HCT116 (cell line): ENCODE results near the gene LHX8. TPM values are rescaled to one million over a fixed set of nuclear protein-coding genes. Genes with fewer than 3 reads are reported as not detected.

Experiments used
- ATAC-seq: fragments of 200-7000 bp; cut with Tn5 transposase; 2 replicates; pipeline ENCODE4 v1.9.1; 2020; ENCODE audit warnings: mild to moderate bottlenecking, moderate library complexity
- BruUV-seq: library from RNA; stranded (reverse); fragments of 400-500 nt; replicated peaks from 2 replicates; lab custom pipeline; 2021; lab: Mats Ljungman, UMichigan
- CTCF ChIA-PET: fragments of 300-600 bp; sonication (Branson Sonifier 250); formaldehyde crosslinking; loops from one replicate; lab custom pipeline; 2021; ENCODE audit warnings: antibody characterized with exemption; lab: Charles Lee
- POLR2A ChIA-PET: fragments of 300-600, 350-600 bp; sonication (Branson Sonifier 250); formaldehyde crosslinking; loops from one replicate; lab custom pipeline; 2021; ENCODE audit warnings: antibody characterized with exemption; lab: Charles Lee
- RAD21 ChIA-PET, 2 experiments: fragments of 300-600 bp; sonication (Branson Sonifier 250); formaldehyde crosslinking; loops; one replicate each; lab custom pipeline; 2023; ENCODE audit warnings: low total read pairs in 2 of 2; ENCODE audit not compliant: uncharacterized antibody in 2 of 2, unreplicated experiment in 2 of 2, low non-redundant PET in 1 of 2; lab: Charles Lee
- DNase-seq: peaks from one replicate; pipeline ENCODE4 v3.0.0-alpha.2; 2010; ENCODE audit warnings: low read depth, low spot score
- H2AFZ ChIP-seq: fragments of 200-600 bp; shearing (Covaris generic), sonication (generic); 2 replicates; pipeline ENCODE4 v1.6.1; 2017; ENCODE audit warnings: low read depth, mixed run types, mixed read lengths, antibody characterized with exemption, low read length; ENCODE audit not compliant: poor library complexity, severe bottlenecking
- H3K27ac ChIP-seq: 2 replicates; pipeline ENCODE4 v1.5.1; 2012; ENCODE audit warnings: low read depth, low read length
- H3K27me3 ChIP-seq: fragments of 200-600 bp; sonication (generic); 2 replicates; pipeline ENCODE4 v1.6.1; 2016; ENCODE audit warnings: mixed run types, low read length, mixed read lengths; ENCODE audit not compliant: insufficient read depth
- H3K36me3 ChIP-seq, 2 experiments: fragments of 200-500 bp in 1 of 2; fragments of 200-600 bp in 1 of 2; sonication (Bioruptor generic) in 1 of 2; sonication (generic) in 1 of 2; 2 replicates each; pipeline versions ENCODE4 v1.5.1 to v1.6.1; 2014 to 2016; ENCODE audit warnings: low read length in 2 of 2, inconsistent platforms in 1 of 2, mixed read lengths in 1 of 2, mixed run types in 1 of 2; ENCODE audit not compliant: insufficient read depth in 2 of 2, control insufficient read depth in 1 of 2
- H3K4me1 ChIP-seq, 2 experiments: fragments of 200-600 bp in 1 of 2; sonication (generic) in 1 of 2; 2 replicates each; pipeline versions ENCODE4 v1.5.1 to v1.6.1; 2012 to 2017; ENCODE audit warnings: low read length in 2 of 2, inconsistent platforms in 1 of 2, mild to moderate bottlenecking in 1 of 2, mixed read lengths in 1 of 2, mixed run types in 1 of 2, moderate library complexity in 1 of 2; ENCODE audit not compliant: insufficient read depth in 2 of 2, control insufficient read depth in 1 of 2
- H3K4me2 ChIP-seq: fragments of 200-600 bp; sonication (generic); 2 replicates; pipeline ENCODE4 v1.6.1; 2017; ENCODE audit warnings: mixed run types, low read length, mixed read lengths
- H3K4me3 ChIP-seq, 2 experiments: fragments of 200-600 bp in 1 of 2; sonication (generic) in 1 of 2; replicated peaks in 1 of 2; 2 replicates each; pipeline ENCODE4 v1.5.1; 2011 to 2016; ENCODE audit warnings: low read length in 2 of 2, control low read depth in 1 of 2, low read depth in 1 of 2, mild to moderate bottlenecking in 1 of 2, mixed read lengths in 1 of 2, mixed run types in 1 of 2
- H3K79me2 ChIP-seq: fragments of 200-600 bp; sonication (generic); 2 replicates; pipeline ENCODE4 v1.6.1; 2017; ENCODE audit warnings: mild to moderate bottlenecking, mixed run types, low read length, moderate library complexity, mixed read lengths; ENCODE audit not compliant: insufficient read depth
- H3K9ac ChIP-seq: fragments of 200-600 bp; sonication (generic); 2 replicates; pipeline ENCODE4 v1.6.1; 2016; ENCODE audit warnings: low read length, mixed read lengths
- H3K9me2 ChIP-seq: fragments of 200-600 bp; sonication (generic), shearing (Covaris generic); 2 replicates; pipeline ENCODE4 v1.6.1; 2017; ENCODE audit warnings: mixed run types, mild to moderate bottlenecking, moderate library complexity; ENCODE audit not compliant: insufficient read depth
- H3K9me3 ChIP-seq, 2 experiments: fragments of 200-500 bp in 1 of 2; fragments of 200-600 bp in 1 of 2; sonication (Bioruptor generic) in 1 of 2; sonication (generic) in 1 of 2; 2 replicates each; pipeline ENCODE4 v1.6.1; 2014 to 2017; ENCODE audit warnings: low read length in 2 of 2, mixed read lengths in 2 of 2, inconsistent platforms in 1 of 2, low read depth in 1 of 2, mild to moderate bottlenecking in 1 of 2, mixed run types in 1 of 2, moderate library complexity in 1 of 2; ENCODE audit not compliant: control insufficient read depth in 1 of 2, insufficient read depth in 1 of 2
- H4K20me1 ChIP-seq: fragments of 200-600 bp; sonication (generic), shearing (Covaris generic); 2 replicates; pipeline ENCODE4 v1.6.1; 2017; ENCODE audit warnings: mixed run types, mild to moderate bottlenecking, moderate library complexity; ENCODE audit not compliant: insufficient read depth
- CBX3 ChIP-seq: IDR thresholded peaks from 2 replicates; pipeline ENCODE4 v1.6.1; 2012; ENCODE audit warnings: low read depth
- CEBPB ChIP-seq: IDR thresholded peaks from 2 replicates; pipeline ENCODE4 v1.6.1; 2012; ENCODE audit warnings: low read depth
- EGR1 ChIP-seq: IDR thresholded peaks from 2 replicates; pipeline ENCODE4 v1.6.1; 2012; ENCODE audit warnings: low read depth
- ELF1 ChIP-seq: IDR thresholded peaks from 2 replicates; pipeline ENCODE4 v1.6.1; 2012; ENCODE audit warnings: low read depth, borderline replicate concordance
- EZH2phosphoT487 ChIP-seq: fragments of 200-600 bp; IDR thresholded peaks from 2 replicates; pipeline ENCODE4 v1.6.1; 2018; ENCODE audit warnings: antibody characterized with exemption, borderline replicate concordance
- FOSL1 ChIP-seq: IDR thresholded peaks from 2 replicates; pipeline ENCODE4 v1.6.1; 2012; ENCODE audit warnings: low read depth
- JUND ChIP-seq: IDR thresholded peaks from 2 replicates; pipeline ENCODE4 v1.6.1; 2012
- POLR2AphosphoS5 ChIP-seq: IDR thresholded peaks from 2 replicates; pipeline ENCODE4 v1.6.1; 2011; ENCODE audit warnings: mild to moderate bottlenecking, low read depth, low read length, moderate library complexity
- SIN3A ChIP-seq: IDR thresholded peaks from 2 replicates; pipeline ENCODE4 v1.6.1; 2012; ENCODE audit warnings: low read depth
- SP1 ChIP-seq: IDR thresholded peaks from 2 replicates; pipeline ENCODE4 v1.6.1; 2012; ENCODE audit warnings: low read depth
- SRF ChIP-seq: IDR thresholded peaks from 2 replicates; pipeline ENCODE4 v1.6.1; 2012; ENCODE audit warnings: low read depth
- TCF7L2 ChIP-seq: IDR thresholded peaks from 2 replicates; pipeline ENCODE4 v1.7.0; 2011; ENCODE audit warnings: borderline replicate concordance, inconsistent platforms; ENCODE audit not compliant: insufficient read depth, insufficient read length; ENCODE audit errors: extremely low read depth
- YY1 ChIP-seq: IDR thresholded peaks from 2 replicates; pipeline ENCODE4 v1.6.1; 2011; ENCODE audit warnings: low read length, low read depth, moderate library complexity, mild to moderate bottlenecking; ENCODE audit not compliant: insufficient replicate concordance; ENCODE audit errors: extremely low read depth
- ZFX ChIP-seq: fragments of 450-650 bp; IDR thresholded peaks from 2 replicates; pipeline ENCODE4 v1.6.1; 2017
- ZNF274 ChIP-seq: fragments of 200-500 bp; sonication (Bioruptor generic); IDR thresholded peaks from 2 replicates; pipeline ENCODE4 v1.6.1; 2014; ENCODE audit warnings: mild to moderate bottlenecking, low read depth, low read length, inconsistent platforms
- intact Hi-C: fragments of 100-400 bp; cut with micrococcal nuclease; formaldehyde crosslinking; loops from 2 replicates; pipeline ENCODE4 v1.10.0; 2022
- total RNA-seq: library from RNA; stranded (reverse); gene quantifications from one replicate; pipeline ENCODE4 v1.2.1, GENCODE V29; 2021; ENCODE audit not compliant: unreplicated experiment
- TF ChIP-seq, protein P1 (sequence below): IDR thresholded peaks from 2 replicates; pipeline ENCODE4 v1.6.1; 2012
- TF ChIP-seq, protein P2 (sequence below): IDR thresholded peaks from 2 replicates; pipeline ENCODE4 v1.6.1; 2011; ENCODE audit warnings: mild to moderate bottlenecking, low read length, moderate library complexity; ENCODE audit not compliant: insufficient replicate concordance; ENCODE audit errors: extremely low read depth
- TF ChIP-seq, protein P3 (sequence below), 3 experiments: fragments of 200-600 bp in 1 of 3; sonication (generic) in 1 of 3; IDR thresholded peaks in 2 of 3; conservative IDR thresholded peaks in 1 of 3; 2 replicates each; pipeline ENCODE4 v1.5.1; 2012 to 2017; ENCODE audit warnings: low read depth in 2 of 3, low read length in 2 of 3, antibody characterized with exemption in 1 of 3, borderline replicate concordance in 1 of 3, control low read depth in 1 of 3, mild to moderate bottlenecking in 1 of 3, mixed read lengths in 1 of 3, mixed run types in 1 of 3, moderate library complexity in 1 of 3; ENCODE audit not compliant: insufficient read depth in 1 of 3

The LHX8 gene
- total RNA-seq, 1 experiment from 2014 or later, result not detected

DNA sequence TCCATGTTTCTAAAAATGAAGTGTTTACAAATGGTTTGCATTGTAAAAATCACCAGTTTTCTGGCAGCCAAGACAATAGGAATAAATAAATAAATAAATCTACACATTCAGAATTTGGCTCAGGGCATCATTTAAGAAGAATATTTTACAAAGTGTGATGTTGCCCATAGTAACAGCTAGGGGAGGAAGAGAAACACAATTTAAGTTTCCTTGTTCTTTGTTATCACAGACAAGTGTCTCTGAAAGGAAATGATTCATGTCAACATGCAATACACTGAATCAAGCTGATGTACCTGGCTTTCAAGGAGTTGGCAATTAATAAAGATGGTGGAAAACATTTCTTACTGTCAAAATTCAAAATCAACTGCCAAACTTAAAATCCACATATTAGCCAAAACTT, 74.7 kb downstream of the LHX8 start:
- TF ChIP-seq, protein P1, sequence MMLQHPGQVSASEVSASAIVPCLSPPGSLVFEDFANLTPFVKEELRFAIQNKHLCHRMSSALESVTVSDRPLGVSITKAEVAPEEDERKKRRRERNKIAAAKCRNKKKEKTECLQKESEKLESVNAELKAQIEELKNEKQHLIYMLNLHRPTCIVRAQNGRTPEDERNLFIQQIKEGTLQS, result no peak
- TF ChIP-seq SRF (no peak), ZNF274 (no peak), YY1 (no peak), CEBPB (no peak), EGR1 (no peak), TCF7L2 (no peak), ELF1 (no peak), CBX3 (no peak), JUND (no peak), EZH2phosphoT487 (no peak), FOSL1 (no peak), POLR2AphosphoS5 (no peak), SIN3A (no peak), ZFX (no peak), SP1 (no peak)
- TF ChIP-seq, protein P2, sequence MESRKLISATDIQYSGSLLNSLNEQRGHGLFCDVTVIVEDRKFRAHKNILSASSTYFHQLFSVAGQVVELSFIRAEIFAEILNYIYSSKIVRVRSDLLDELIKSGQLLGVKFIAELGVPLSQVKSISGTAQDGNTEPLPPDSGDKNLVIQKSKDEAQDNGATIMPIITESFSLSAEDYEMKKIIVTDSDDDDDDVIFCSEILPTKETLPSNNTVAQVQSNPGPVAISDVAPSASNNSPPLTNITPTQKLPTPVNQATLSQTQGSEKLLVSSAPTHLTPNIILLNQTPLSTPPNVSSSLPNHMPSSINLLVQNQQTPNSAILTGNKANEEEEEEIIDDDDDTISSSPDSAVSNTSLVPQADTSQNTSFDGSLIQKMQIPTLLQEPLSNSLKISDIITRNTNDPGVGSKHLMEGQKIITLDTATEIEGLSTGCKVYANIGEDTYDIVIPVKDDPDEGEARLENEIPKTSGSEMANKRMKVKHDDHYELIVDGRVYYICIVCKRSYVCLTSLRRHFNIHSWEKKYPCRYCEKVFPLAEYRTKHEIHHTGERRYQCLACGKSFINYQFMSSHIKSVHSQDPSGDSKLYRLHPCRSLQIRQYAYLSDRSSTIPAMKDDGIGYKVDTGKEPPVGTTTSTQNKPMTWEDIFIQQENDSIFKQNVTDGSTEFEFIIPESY, result no peak
- TF ChIP-seq, protein P3, sequence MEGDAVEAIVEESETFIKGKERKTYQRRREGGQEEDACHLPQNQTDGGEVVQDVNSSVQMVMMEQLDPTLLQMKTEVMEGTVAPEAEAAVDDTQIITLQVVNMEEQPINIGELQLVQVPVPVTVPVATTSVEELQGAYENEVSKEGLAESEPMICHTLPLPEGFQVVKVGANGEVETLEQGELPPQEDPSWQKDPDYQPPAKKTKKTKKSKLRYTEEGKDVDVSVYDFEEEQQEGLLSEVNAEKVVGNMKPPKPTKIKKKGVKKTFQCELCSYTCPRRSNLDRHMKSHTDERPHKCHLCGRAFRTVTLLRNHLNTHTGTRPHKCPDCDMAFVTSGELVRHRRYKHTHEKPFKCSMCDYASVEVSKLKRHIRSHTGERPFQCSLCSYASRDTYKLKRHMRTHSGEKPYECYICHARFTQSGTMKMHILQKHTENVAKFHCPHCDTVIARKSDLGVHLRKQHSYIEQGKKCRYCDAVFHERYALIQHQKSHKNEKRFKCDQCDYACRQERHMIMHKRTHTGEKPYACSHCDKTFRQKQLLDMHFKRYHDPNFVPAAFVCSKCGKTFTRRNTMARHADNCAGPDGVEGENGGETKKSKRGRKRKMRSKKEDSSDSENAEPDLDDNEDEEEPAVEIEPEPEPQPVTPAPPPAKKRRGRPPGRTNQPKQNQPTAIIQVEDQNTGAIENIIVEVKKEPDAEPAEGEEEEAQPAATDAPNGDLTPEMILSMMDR (IDR thresholded peaks at IDR 0.05 in 2 of 3, conservative IDR thresholded peaks at IDR 0.05 in 1 of 3; ENCODE audit: borderline replicate concordance in 1 of 3, insufficient read depth in 1 of 3, low read depth in 2 of 3, low read length in 2 of 3), result no peak
- intact Hi-C loops, result no loop called here
- ATAC-seq (no peak), DNase-seq (no peak)
- Histone ChIP-seq H3K36me3 (no peaks in the 10 kb centered on the region), H3K9me2 (no peaks in the 10 kb centered on the region), H3K4me2 (no peak overlapping the region), H2AFZ (no peak overlapping the region), H3K27me3 (peaks cover 13% of the 10 kb centered on the region; the same call in 1 of the 2 replicates), H3K79me2 (no peaks in the 10 kb centered on the region), H3K9me3 (no peaks in the 10 kb centered on the region), H3K27ac (no peak overlapping the region), H3K4me3 (no peak overlapping the region), H3K9ac (no peak overlapping the region), H3K4me1 (no peaks in the 10 kb centered on the region), H4K20me1 (no peaks in the 10 kb centered on the region)
- POLR2A ChIA-PET, result no interaction called here
- no TSS peak for BruUV-seq
- RAD21 ChIA-PET, result no interaction called here
- CTCF ChIA-PET, result no interaction called here
